ENCODE data around the gene OR4D1.

GRCh38 chr17:58174871-58175270 is 26.7 kb downstream of the OR4D1 start:
- no peak for TF ChIP-seq CTCF (IDR thresholded peaks at IDR 0.05; ENCODE audit: insufficient read depth, low read length, poor library complexity, severe bottlenecking)
- TF ChIP-seq EZH2phosphoT487 (conservative IDR thresholded peaks at IDR 0.05; ENCODE audit: low read length): no peak
